ENCODE data around the gene ATP8B3. TPM values are rescaled to one million over a fixed set of nuclear protein-coding genes. Genes with fewer than 3 reads are reported as not detected.

Gene ATP8B3
- total and polyA plus RNA-seq, 3 donors from 2014 or later: 33.2 to 84.2 (median 38.0) TPM

GRCh38 chr19:1766800-1767352 lies 45.2 kb downstream of the ATP8B3 start:
- no peak overlapping the region for H3K4me3 ChIP-seq
- intact Hi-C loops (cut with DNase I; ENCODE audit: low total_unique reads): loop anchor here (10.0 kb wide), 1 partner anchor 222 kb away; no protein-coding TSS in a partner anchor
- H3K27me3 ChIP-seq: no peaks in the 10 kb centered on the region
- no peaks in the 10 kb centered on the region for H3K4me1 ChIP-seq
- no peaks in the 10 kb centered on the region for H3K9me3 ChIP-seq
- no peaks in the 10 kb centered on the region for H3K36me3 ChIP-seq (ENCODE audit: low read depth, missing control alignments)
- H3K27ac ChIP-seq: no peak overlapping the region
- TF ChIP-seq, protein P1, sequence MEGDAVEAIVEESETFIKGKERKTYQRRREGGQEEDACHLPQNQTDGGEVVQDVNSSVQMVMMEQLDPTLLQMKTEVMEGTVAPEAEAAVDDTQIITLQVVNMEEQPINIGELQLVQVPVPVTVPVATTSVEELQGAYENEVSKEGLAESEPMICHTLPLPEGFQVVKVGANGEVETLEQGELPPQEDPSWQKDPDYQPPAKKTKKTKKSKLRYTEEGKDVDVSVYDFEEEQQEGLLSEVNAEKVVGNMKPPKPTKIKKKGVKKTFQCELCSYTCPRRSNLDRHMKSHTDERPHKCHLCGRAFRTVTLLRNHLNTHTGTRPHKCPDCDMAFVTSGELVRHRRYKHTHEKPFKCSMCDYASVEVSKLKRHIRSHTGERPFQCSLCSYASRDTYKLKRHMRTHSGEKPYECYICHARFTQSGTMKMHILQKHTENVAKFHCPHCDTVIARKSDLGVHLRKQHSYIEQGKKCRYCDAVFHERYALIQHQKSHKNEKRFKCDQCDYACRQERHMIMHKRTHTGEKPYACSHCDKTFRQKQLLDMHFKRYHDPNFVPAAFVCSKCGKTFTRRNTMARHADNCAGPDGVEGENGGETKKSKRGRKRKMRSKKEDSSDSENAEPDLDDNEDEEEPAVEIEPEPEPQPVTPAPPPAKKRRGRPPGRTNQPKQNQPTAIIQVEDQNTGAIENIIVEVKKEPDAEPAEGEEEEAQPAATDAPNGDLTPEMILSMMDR (IDR thresholded peaks at IDR 0.05): no peak
- TF ChIP-seq POLR2A (IDR thresholded peaks at IDR 0.05): no peak
- 33 to 39% methylated on average over 7 to 10 of the region's 10 CpGs for whole genome bisulfite sequencing, 2 donors
- DNase-seq: no peak

- DNase-seq: no peak
- intact Hi-C loops (cut with DNase I; ENCODE audit: low total_unique reads): loop anchor here (10.0 kb wide), 1 partner anchor 221 kb away; no protein-coding TSS in a partner anchor
- no peak overlapping the region for H3K27ac ChIP-seq
- H3K27me3 ChIP-seq: no peaks in the 10 kb centered on the region
- no peak for TF ChIP-seq POLR2A (IDR thresholded peaks at IDR 0.05)
- TF ChIP-seq, protein P1 (IDR thresholded peaks at IDR 0.05): no peak
- 22 to 41% methylated on average over 33 of the region's 38 CpGs for WGBS, 2 donors
- no peaks in the 10 kb centered on the region for H3K36me3 ChIP-seq (ENCODE audit: low read depth, missing control alignments)
- no peaks in the 10 kb centered on the region for H3K9me3 ChIP-seq
- H3K4me1 ChIP-seq: no peaks in the 10 kb centered on the region
- H3K4me3 ChIP-seq: no peak overlapping the region
Measured at GRCh38 chr19:1765904-1766799, 45.9 kb downstream of the ATP8B3 start.

- Histone ChIP-seq H3K27ac (no peak overlapping the region), H3K4me1 (no peaks in the 10 kb centered on the region), H3K9me3 (no peaks in the 10 kb centered on the region), H3K27me3 (no peaks in the 10 kb centered on the region), H3K36me3 (ENCODE audit: low read depth, missing control alignments) (no peaks in the 10 kb centered on the region), H3K4me3 (no peak overlapping the region)
- DNase-seq: no peak
- WGBS, 2 donors: 30 to 44% methylated on average over 22 to 31 of the region's 33 CpGs
- intact Hi-C loops (cut with DNase I; ENCODE audit: low total_unique reads): loop anchor here (10.0 kb wide), 1 partner anchor 221 kb away; no protein-coding TSS in a partner anchor
- TF ChIP-seq, protein P1 (IDR thresholded peaks at IDR 0.05): no peak
- TF ChIP-seq POLR2A (IDR thresholded peaks at IDR 0.05): no peak
Measured at GRCh38 chr19:1765232-1765903, 46.7 kb downstream of the ATP8B3 start.

GRCh38 chr19:1764729-1765128 lies 47.3 kb downstream of the ATP8B3 start:
- H3K4me1 ChIP-seq: no peaks in the 10 kb centered on the region
- WGBS, 2 donors: 35 to 38% methylated on average over 13 to 15 of the region's 15 CpGs
- H3K9me3 ChIP-seq: no peaks in the 10 kb centered on the region
- DNase-seq: no peak
- intact Hi-C loops (cut with DNase I; ENCODE audit: low total_unique reads): loop anchor here (10.0 kb wide), 1 partner anchor 220 kb away; no protein-coding TSS in a partner anchor
- H3K27ac ChIP-seq: no peak overlapping the region
- H3K4me3 ChIP-seq: no peak overlapping the region
- H3K36me3 ChIP-seq (ENCODE audit: low read depth, missing control alignments): no peaks in the 10 kb centered on the region
- TF ChIP-seq, protein P1 (IDR thresholded peaks at IDR 0.05): no peak
- no peak for TF ChIP-seq POLR2A (IDR thresholded peaks at IDR 0.05)
- H3K27me3 ChIP-seq: no peaks in the 10 kb centered on the region

Data from testis (tissue), 3 donors.